Trophoblast cell (in vitro differentiated cells and primary cell): ENCODE results near the gene IKZF4.
A peak's percentile ranks its signal among the peaks of the same experiment; 100 is the strongest.
"Not testable (repeated sequence)": the region's sequence is repeated elsewhere in the genome, so short reads cannot be mapped to it uniquely, and the experiment has no call there.

Experiments
- DNase-seq, 2 donors: peaks; one replicate each; pipeline ENCODE4 v3.0.0-alpha.2; 2016
- H2AFZ ChIP-seq: 2 replicates; pipeline ENCODE4 v1.6.1; 2013; ENCODE audit warnings: low read length, moderate library complexity, mild to moderate bottlenecking; ENCODE audit not compliant: insufficient read depth, poor library complexity
- H2AK5ac ChIP-seq: 2 replicates; pipeline ENCODE4 v1.6.1; 2013; ENCODE audit warnings: mild to moderate bottlenecking, low read length
- H2BK120ac ChIP-seq: 2 replicates; pipeline ENCODE4 v1.6.1; 2013; ENCODE audit warnings: low read length, mild to moderate bottlenecking, moderate library complexity; ENCODE audit not compliant: insufficient read depth, poor library complexity
- H2BK12ac ChIP-seq: 2 replicates; pipeline ENCODE4 v1.6.1; 2013; ENCODE audit warnings: mild to moderate bottlenecking, low read length, moderate library complexity
- H2BK5ac ChIP-seq: 2 replicates; pipeline ENCODE4 v1.6.1; 2013; ENCODE audit warnings: low read length, low read depth, moderate library complexity, mild to moderate bottlenecking; ENCODE audit not compliant: poor library complexity
- H3K14ac ChIP-seq: 2 replicates; pipeline ENCODE4 v1.6.1; 2013; ENCODE audit warnings: mild to moderate bottlenecking, low read length
- H3K18ac ChIP-seq: 2 replicates; pipeline ENCODE4 v1.6.1; 2013; ENCODE audit warnings: mild to moderate bottlenecking, low read length
- H3K23ac ChIP-seq: 2 replicates; pipeline ENCODE4 v1.6.1; 2013; ENCODE audit warnings: low read length
- H3K27ac ChIP-seq: 2 replicates; pipeline ENCODE4 v1.5.1; 2013; ENCODE audit warnings: low read depth, mild to moderate bottlenecking, inconsistent platforms, low read length, moderate library complexity
- H3K27me3 ChIP-seq: 2 replicates; pipeline ENCODE4 v1.6.1; 2013; ENCODE audit warnings: inconsistent platforms, mild to moderate bottlenecking, low read length, moderate library complexity; ENCODE audit not compliant: insufficient read depth
- H3K36me3 ChIP-seq, 2 experiments: 1 replicate in 1 of 2; 2 replicates in 1 of 2; pipeline ENCODE4 v1.6.1; 2013; ENCODE audit warnings: low read length in 2 of 2, mild to moderate bottlenecking in 2 of 2, moderate library complexity in 1 of 2; ENCODE audit not compliant: insufficient read depth in 2 of 2, control insufficient read depth in 1 of 2
- H3K4ac ChIP-seq: 2 replicates; pipeline ENCODE4 v1.6.1; 2013; ENCODE audit warnings: low read depth, mild to moderate bottlenecking, low read length, moderate library complexity
- H3K4me1 ChIP-seq, 2 experiments: 1 replicate in 1 of 2; 2 replicates in 1 of 2; pipeline ENCODE4 v1.6.1; 2013; ENCODE audit warnings: low read length in 2 of 2, mild to moderate bottlenecking in 2 of 2, moderate library complexity in 1 of 2; ENCODE audit not compliant: insufficient read depth in 2 of 2, control insufficient read depth in 1 of 2
- H3K4me2 ChIP-seq: 2 replicates; pipeline ENCODE4 v1.6.1; 2013; ENCODE audit warnings: inconsistent platforms, mild to moderate bottlenecking, low read length, moderate library complexity
- H3K4me3 ChIP-seq: 2 replicates; pipeline ENCODE4 v1.5.1; 2013; ENCODE audit warnings: mild to moderate bottlenecking, low read depth, low read length, inconsistent platforms
- H3K79me1 ChIP-seq: one replicate; pipeline ENCODE4 v1.6.1; 2013; ENCODE audit warnings: low read length
- H3K79me2 ChIP-seq: 2 replicates; pipeline ENCODE4 v1.6.1; 2013; ENCODE audit warnings: low read length, mild to moderate bottlenecking; ENCODE audit not compliant: control insufficient read depth, insufficient read depth, poor library complexity
- H3K9ac ChIP-seq: 2 replicates; pipeline ENCODE4 v1.6.1; 2013; ENCODE audit warnings: mild to moderate bottlenecking, low read length
- H3K9me3 ChIP-seq: 2 replicates; pipeline ENCODE4 v1.6.1; 2013; ENCODE audit warnings: low read depth, mild to moderate bottlenecking, control low read depth, inconsistent platforms, low read length; ENCODE audit not compliant: insufficient read depth
- H4K12ac ChIP-seq: 2 replicates; pipeline ENCODE4 v1.6.1; 2013; ENCODE audit warnings: low read depth, mild to moderate bottlenecking, low read length, moderate library complexity
- H4K8ac ChIP-seq: 2 replicates; pipeline ENCODE4 v1.6.1; 2013; ENCODE audit warnings: low read depth, mild to moderate bottlenecking, low read length, moderate library complexity
- H4K91ac ChIP-seq: one replicate; pipeline ENCODE4 v1.6.1; 2013; ENCODE audit warnings: low read depth, mild to moderate bottlenecking, low read length, moderate library complexity
- WGBS: extraction: QIAGEN DNeasy Blood & Tissue Kit; methylation state at CpG from one replicate; pipeline ENCODE4 v1.1.7; 2013; ENCODE audit warnings: missing lambda C conversion rate; ENCODE audit not compliant: insufficient read length, insufficient coverage; ENCODE audit errors: extremely low coverage; 5-methylcytosine and 5-hydroxymethylcytosine counted together

Gene IKZF4

GRCh38 chr12:55999522-55999921 is 21.3 kb upstream of the IKZF4 start:
- H3K14ac ChIP-seq, H3K79me1 ChIP-seq, H2BK12ac ChIP-seq, H2AK5ac ChIP-seq, H3K4me1 ChIP-seq, H3K18ac ChIP-seq, H2BK5ac ChIP-seq, H2AFZ ChIP-seq, H4K91ac ChIP-seq, H3K4me3 ChIP-seq, H3K27me3 ChIP-seq, H4K8ac ChIP-seq, DNase-seq, H3K79me2 ChIP-seq, H3K4ac ChIP-seq, H3K4me2 ChIP-seq, H3K9ac ChIP-seq, H4K12ac ChIP-seq, H3K27ac ChIP-seq, H3K9me3 ChIP-seq, H3K23ac ChIP-seq, H2BK120ac ChIP-seq: not testable (repeated sequence)
- peaks cover 18 to 19% of the 10 kb centered on the region in 2 experiments for H3K36me3 ChIP-seq
- WGBS: no CpG with 5 or more reads among the region's 6 CpGs

- H3K27me3 ChIP-seq, H3K18ac ChIP-seq, H2BK120ac ChIP-seq, H2AFZ ChIP-seq, DNase-seq, H3K79me2 ChIP-seq, H2BK12ac ChIP-seq, H3K14ac ChIP-seq, H2AK5ac ChIP-seq, H3K4me3 ChIP-seq, H3K9me3 ChIP-seq, H3K79me1 ChIP-seq, H3K4ac ChIP-seq, H4K8ac ChIP-seq, H3K9ac ChIP-seq, H3K23ac ChIP-seq, H3K4me1 ChIP-seq, H4K12ac ChIP-seq, H3K27ac ChIP-seq, H2BK5ac ChIP-seq, H4K91ac ChIP-seq, H3K4me2 ChIP-seq: not testable (repeated sequence)
- WGBS: no CpG with 5 or more reads among the region's 33 CpGs
- peaks cover 22 to 23% of the 10 kb centered on the region in 2 experiments for H3K36me3 ChIP-seq
Measured at GRCh38 chr12:55999999-56000540, 20.8 kb upstream of the IKZF4 start.

GRCh38 chr12:56001487-56002100 is 19.2 kb upstream of the IKZF4 start:
- Histone ChIP-seq H3K9me3 (no peaks in the 10 kb centered on the region), H2BK120ac (no peak overlapping the region), H3K18ac (no peak overlapping the region), H4K8ac (no peak overlapping the region), H4K12ac (no peak overlapping the region), H3K4me3 (no peak overlapping the region), H3K36me3 (peaks cover 21 to 22% of the 10 kb centered on the region in 2 experiments), H2AFZ (no peak overlapping the region), H2BK5ac (no peak overlapping the region), H3K79me1 (peaks cover 4% of the 10 kb centered on the region), H3K14ac (no peak overlapping the region), H3K4me2 (no peak overlapping the region), H2AK5ac (no peak overlapping the region), H3K27me3 (no peaks in the 10 kb centered on the region), H3K27ac (no peak overlapping the region), H3K4me1 (peaks cover 3 to 7% of the 10 kb centered on the region in 2 experiments), H3K9ac (no peak overlapping the region), H4K91ac (no peak overlapping the region), H3K79me2 (peaks cover 4% of the 10 kb centered on the region), H3K4ac (no peak overlapping the region), H3K23ac (no peak overlapping the region), H2BK12ac (no peak overlapping the region)
- DNase-seq: peak in 1 of 2 donors; percentile 57
- WGBS: no CpG with 5 or more reads among the region's 7 CpGs

- H3K27me3 ChIP-seq, H3K9ac ChIP-seq, H3K4ac ChIP-seq, H3K14ac ChIP-seq, H2BK120ac ChIP-seq, H3K9me3 ChIP-seq, H2BK12ac ChIP-seq, H3K4me3 ChIP-seq, H3K18ac ChIP-seq, H3K79me2 ChIP-seq, H4K8ac ChIP-seq, DNase-seq, H2BK5ac ChIP-seq, H2AFZ ChIP-seq, H3K4me1 ChIP-seq, H4K12ac ChIP-seq, H3K27ac ChIP-seq, H4K91ac ChIP-seq, H3K23ac ChIP-seq, H3K4me2 ChIP-seq, H2AK5ac ChIP-seq: not testable (repeated sequence)
- peaks cover 21 to 22% of the 10 kb centered on the region in 2 experiments for H3K36me3 ChIP-seq
- peaks cover 11% of the 10 kb centered on the region for H3K79me1 ChIP-seq
- no CpG with 5 or more reads among the region's 5 CpGs for WGBS
Measured at GRCh38 chr12:56003376-56003775, 17.5 kb upstream of the IKZF4 start.
